ENCODE results near the gene COL5A1.

Gene COL5A1

GRCh38 chr9:134607971-134608370 is 33.6 kb upstream of the COL5A1 start:
- no peak for DNase-seq

DNA sequence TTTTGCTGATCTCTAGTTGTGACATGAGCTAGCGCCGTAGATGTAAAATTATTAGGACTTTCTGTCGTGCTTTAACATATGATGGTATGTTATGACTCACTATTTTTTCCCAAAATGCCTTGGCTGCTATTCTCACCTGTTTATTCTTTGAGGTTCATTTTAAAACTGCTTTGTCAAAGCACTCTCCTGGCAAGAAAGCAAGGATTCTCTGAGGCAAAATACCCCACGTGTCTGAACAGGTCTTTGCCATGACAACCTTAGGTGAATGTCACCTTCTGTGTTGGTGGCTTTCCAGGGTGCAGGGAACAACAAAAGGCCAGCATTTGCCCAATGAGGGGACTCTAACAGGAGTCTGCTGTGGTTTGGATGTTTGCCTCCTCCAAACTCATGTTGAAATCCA is 30.6 kb upstream of the COL5A1 start:
- DNase-seq, result no peak

DNA sequence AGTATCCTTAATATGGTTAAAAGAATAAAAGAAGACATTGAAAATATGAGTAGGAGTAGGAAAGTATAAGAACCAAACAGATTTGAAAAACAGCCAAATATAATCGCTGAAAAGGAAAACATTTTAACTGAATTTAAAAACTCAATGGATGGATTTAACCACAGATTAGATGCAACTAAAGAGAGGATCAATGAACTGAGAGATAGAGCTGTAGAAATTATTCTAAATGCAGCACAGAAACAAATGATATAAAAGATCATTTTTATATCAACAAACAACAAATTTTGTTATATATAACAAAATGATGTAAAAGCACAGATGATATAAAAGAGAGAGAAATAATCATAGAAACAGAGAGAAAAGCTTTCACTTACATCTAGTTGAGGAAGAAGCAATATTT is 29.3 kb upstream of the COL5A1 start:
- DNase-seq, result no peak

DNA sequence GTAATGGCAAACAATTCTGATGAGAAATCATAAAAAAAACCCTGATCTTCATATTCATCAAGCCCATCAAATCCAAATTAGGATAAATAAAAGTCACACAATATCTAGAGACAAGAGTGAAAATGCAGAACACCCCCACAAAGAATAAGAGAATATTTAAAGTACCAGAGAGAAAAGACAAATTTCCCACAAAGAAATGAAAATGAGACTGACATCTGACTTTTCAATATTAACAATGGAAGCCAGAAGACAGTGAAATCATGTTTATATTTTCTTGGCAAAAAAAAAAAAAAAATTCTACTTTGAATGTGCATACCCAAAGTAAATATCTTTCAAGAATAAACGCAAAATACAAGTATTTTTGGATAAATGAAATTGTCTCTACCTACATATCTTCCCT is 28.9 kb upstream of the COL5A1 start:
- no peak for DNase-seq

GRCh38 chr9:134614256-134614655 is 27.3 kb upstream of the COL5A1 start:
- DNase-seq, result no peak

- DNase-seq, result no peak
Observed at GRCh38 chr9:134616341-134616740, 25.3 kb upstream of the COL5A1 start.

DNA sequence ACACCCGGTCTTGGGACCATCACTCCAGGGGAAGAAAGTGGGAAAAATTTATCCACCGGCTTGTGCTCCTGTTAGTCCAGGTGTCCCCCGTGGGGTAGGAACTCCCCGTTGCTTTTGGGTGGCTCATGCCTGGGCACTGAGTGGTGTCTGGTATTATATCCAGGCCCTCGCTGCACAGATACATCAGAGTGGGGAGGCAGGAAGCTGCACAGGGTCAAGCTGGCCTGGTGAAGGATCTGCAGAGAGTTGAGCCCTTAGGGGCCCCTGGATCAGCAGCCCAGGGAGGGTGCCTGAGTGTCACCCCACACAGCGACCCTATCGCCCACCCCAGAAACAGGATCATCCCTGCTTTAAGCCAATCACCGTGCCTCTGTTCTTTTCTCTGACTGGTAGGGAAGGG is 24.4 kb upstream of the COL5A1 start:
- DNase-seq, result no peak

DNA sequence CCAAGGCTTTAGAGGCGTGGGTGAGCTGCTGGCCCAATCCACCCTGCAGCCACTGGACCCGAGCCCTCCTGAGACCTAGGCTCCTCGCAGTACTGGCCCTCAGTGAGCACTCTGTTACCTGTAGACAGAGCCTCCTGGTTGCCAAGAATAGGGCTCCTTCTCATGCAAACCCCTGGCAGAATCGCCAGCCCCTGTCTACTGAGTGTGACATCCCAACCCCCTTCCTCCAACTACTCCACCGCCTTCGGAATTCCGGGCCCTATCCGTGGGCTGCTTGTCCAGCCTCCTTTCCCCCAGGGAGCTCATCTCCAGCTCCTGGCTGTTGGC is 23.8 kb upstream of the COL5A1 start:
- DNase-seq, result no peak

GRCh38 chr9:134618163-134618832 is 23.3 kb upstream of the COL5A1 start:
- no peak for DNase-seq

- no peak for DNase-seq
Observed at GRCh38 chr9:134618833-134619447, 22.7 kb upstream of the COL5A1 start.

DNA sequence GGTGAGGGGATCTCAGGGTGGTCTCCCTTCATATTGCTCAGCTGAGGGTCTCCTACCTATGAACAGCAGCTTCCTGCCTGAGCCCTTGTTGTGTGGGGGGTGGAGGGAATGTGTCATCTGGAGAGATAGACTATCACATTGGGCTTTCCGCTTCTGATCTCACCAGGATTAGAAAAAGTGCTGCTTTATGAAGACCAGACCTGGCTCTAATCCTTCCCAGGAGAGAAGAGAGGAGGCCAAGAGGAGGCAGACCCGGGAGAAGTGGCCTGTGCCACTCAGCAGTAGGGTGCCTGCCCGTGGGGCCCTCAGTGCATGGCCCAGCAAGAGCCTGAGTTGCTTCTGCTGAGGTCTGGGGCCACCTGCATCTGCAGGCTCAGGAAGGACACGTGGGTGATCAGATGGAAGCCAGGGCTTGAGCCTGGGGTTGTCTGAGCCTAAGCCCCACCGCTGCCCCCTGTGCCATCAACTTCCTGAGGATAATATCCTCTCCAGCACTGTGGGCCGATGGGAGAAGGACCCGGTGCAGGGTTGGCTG is 22.1 kb upstream of the COL5A1 start:
- DNase-seq, result no peak

DNA sequence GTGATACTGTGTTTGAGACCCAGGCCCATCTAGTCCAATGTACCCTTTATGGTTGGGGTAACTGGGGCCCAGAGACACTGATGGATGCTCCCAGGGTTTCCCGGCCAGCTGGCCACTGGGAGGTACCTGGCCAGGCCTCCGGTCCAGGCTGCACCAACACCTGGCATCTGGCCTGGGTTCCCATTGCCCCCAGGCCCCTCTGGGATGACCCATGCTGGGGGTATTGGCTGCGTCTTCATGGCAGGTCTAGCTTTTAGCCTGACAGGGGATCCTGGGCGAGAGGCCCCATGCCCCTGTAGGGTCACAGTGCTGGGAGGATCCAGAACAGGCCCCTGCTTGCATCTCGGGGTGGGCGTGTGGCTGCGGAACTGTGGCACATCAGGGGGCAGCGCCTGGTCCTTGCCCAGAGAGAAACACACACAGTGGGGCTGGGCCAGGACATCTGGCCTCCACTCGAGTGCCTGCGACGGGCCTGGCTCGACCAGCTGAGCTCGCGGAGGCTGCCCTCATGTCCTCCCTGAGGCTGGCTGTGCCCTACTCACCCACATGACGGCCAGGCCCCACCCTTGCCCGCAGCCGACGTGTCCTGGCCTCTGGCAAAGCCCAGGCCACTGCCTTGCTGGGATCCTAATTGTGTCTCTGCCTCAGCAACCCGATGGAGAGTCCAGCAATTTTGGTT is 21.5 kb upstream of the COL5A1 start:
- no peak for DNase-seq

GRCh38 chr9:134620751-134621557 is 20.6 kb upstream of the COL5A1 start:
- no peak for DNase-seq

GRCh38 chr9:134621558-134622110 is 20.0 kb upstream of the COL5A1 start:
- DNase-seq, result no peak

DNA sequence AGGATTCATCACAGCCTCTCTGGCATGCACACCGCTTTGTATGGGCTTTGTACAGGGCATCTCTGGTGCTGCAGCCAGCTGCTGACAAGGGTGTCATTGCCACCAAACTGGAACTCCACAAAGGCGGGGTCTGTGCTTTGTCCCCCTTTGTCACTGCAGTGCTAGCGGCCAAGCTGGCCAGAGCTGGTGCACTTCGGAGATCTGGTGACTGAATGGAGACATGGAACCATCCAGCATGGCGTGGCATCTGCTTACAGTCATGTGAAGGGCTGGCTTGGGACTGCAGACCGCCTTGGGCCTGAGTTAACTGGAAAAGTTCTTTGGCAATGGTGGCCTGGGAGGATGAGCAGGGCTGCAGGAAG is 18.7 kb upstream of the COL5A1 start:
- no peak for DNase-seq

GRCh38 chr9:134623258-134624066 is 18.1 kb upstream of the COL5A1 start:
- DNase-seq, result no peak

GRCh38 chr9:134624137-134624591 is 17.4 kb upstream of the COL5A1 start:
- no peak for DNase-seq

GRCh38 chr9:134624621-134625181 is 16.9 kb upstream of the COL5A1 start:
- DNase-seq, result no peak

DNA sequence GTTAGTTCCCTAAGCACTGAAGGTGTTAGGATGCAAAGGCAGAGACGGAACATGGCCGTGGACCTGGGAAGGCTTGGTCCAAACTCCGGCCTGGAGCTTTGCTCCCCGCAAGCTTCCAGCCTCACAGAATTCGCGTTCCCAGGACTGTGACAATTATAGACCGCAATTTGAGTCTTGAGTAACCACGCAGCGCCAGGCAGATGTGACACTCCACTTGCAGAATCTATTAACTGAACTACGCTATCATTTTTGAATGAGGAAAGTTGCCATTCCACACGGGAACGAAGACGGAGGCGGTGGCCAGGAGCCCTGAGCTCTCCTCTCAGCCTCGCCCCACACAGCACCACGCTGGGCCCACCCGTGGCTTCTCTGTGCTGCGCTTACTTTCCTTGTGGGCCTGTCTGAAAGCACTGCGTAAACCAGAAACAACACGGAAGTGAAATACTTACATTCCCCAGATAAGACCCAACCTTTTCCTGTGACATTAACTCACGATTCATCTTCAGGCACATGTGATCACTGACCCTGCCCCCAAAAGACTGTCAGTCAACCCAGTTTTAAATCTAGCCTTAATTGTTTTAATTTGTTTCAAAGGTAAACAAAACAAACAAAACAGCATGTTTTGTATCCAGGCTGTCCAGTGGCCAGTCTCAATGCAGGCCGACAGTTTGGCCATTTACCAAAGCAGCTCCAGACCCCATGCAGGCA is 16.1 kb upstream of the COL5A1 start:
- no peak for DNase-seq

DNA sequence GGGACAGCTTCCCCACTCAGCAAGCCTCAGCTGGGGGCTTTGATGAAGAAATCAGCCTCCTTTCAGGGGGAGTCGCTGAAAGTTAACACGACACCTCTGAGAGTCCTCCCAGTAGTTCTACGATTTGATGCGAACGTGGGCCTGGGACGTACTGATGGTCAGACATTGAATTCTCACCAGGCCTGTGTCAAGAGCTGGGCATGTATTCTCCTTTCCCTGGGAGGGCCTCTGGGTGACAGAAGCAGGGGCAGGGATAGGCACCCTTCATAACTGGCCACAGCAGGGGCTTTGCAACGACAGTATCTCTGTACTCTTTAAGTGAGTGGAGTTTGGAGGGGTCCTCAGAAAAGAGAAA is 15.6 kb upstream of the COL5A1 start:
- DNase-seq, result no peak

Data from NCI-H1436 treated with DMSO at 0.1 percent for 48 hours (cell line).